Panc1 (cell line): ENCODE results near the gene GATC. TPM values are rescaled to one million over a fixed set of nuclear protein-coding genes. Genes with fewer than 3 reads are reported as not detected.

Experiments
- ATAC-seq: fragments of 200-7000 bp; cut with Tn5 transposase; 2 replicates; pipeline ENCODE4 v1.9.1; 2020; ENCODE audit warnings: mild to moderate bottlenecking, moderate library complexity
- BruUV-seq: library from RNA; stranded (reverse); fragments of 400-500 nt; replicated peaks from 2 replicates; lab custom pipeline; 2021; lab: Mats Ljungman, UMichigan
- CTCF ChIA-PET: fragments of 300-600 bp; sonication (Branson Sonifier 250); formaldehyde crosslinking; loops from one replicate; lab custom pipeline; 2022; ENCODE audit warnings: antibody characterized with exemption; lab: Charles Lee
- POLR2A ChIA-PET: fragments of 300-600 bp; sonication (Branson Sonifier 250); formaldehyde crosslinking; loops from one replicate; lab custom pipeline; 2022; ENCODE audit warnings: antibody characterized with exemption; lab: Charles Lee
- DNase-seq: peaks from one replicate; pipeline ENCODE4 v3.0.0-alpha.2; 2010; ENCODE audit warnings: low read depth, low spot score
- H3K27ac ChIP-seq: 2 replicates; pipeline ENCODE4 v1.5.1; 2011; ENCODE audit warnings: mild to moderate bottlenecking, low read length, inconsistent platforms
- H3K27me3 ChIP-seq: fragments of 200-500 bp; sonication (Bioruptor generic); 2 replicates; pipeline ENCODE4 v1.6.0; 2014; ENCODE audit warnings: low read length, inconsistent platforms; ENCODE audit not compliant: control insufficient read depth, insufficient read depth
- H3K36me3 ChIP-seq: fragments of 200-500 bp; sonication (Bioruptor generic); 2 replicates; pipeline ENCODE4 v1.5.1; 2014; ENCODE audit warnings: inconsistent platforms, mild to moderate bottlenecking, low read length, moderate library complexity; ENCODE audit not compliant: control insufficient read depth, insufficient read depth
- H3K4me1 ChIP-seq: 2 replicates; pipeline ENCODE4 v1.5.1; 2011; ENCODE audit warnings: inconsistent platforms, mild to moderate bottlenecking, low read length, moderate library complexity; ENCODE audit not compliant: control insufficient read depth, insufficient read depth
- H3K4me3 ChIP-seq, 2 experiments: 2 replicates each; pipeline ENCODE4 v1.5.1; 2011 to 2012; ENCODE audit warnings: low read depth in 2 of 2, low read length in 2 of 2, mild to moderate bottlenecking in 2 of 2, inconsistent platforms in 1 of 2, moderate library complexity in 1 of 2
- H3K9me3 ChIP-seq: fragments of 200-500 bp; sonication (Bioruptor generic); 2 replicates; pipeline ENCODE4 v1.5.1; 2014; ENCODE audit warnings: low read depth, mild to moderate bottlenecking, inconsistent platforms, low read length, moderate library complexity; ENCODE audit not compliant: control insufficient read depth, insufficient read depth
- POLR2AphosphoS5 ChIP-seq: IDR thresholded peaks from 2 replicates; pipeline ENCODE4 v1.6.1; 2012; ENCODE audit warnings: mild to moderate bottlenecking, low read depth, low read length, moderate library complexity
- REST ChIP-seq, 2 experiments: IDR thresholded peaks; 2 replicates each; pipeline ENCODE4 v1.6.1; 2011 to 2012; ENCODE audit warnings: low read depth in 2 of 2, control low read depth in 1 of 2, low read length in 1 of 2, mild to moderate bottlenecking in 1 of 2, moderate library complexity in 1 of 2; ENCODE audit not compliant: insufficient read depth in 1 of 2
- SIN3A ChIP-seq: IDR thresholded peaks from 2 replicates; pipeline ENCODE4 v1.6.1; 2012; ENCODE audit warnings: low read depth, mild to moderate bottlenecking, low read length, moderate library complexity, borderline replicate concordance; ENCODE audit not compliant: insufficient read depth
- TCF7L2 ChIP-seq: IDR thresholded peaks from 2 replicates; pipeline ENCODE4 v1.6.1; 2011; ENCODE audit warnings: mild to moderate bottlenecking, low read depth, low read length, inconsistent platforms
- in situ Hi-C: cut with HindIII; loops from 2 replicates; pipeline ENCODE4 v1.10.0; 2016; ENCODE audit warnings: low sequenced_read_pairs, low pct_unique_long_range_greater_than_20kb
- intact Hi-C: fragments of 100-400 bp; cut with micrococcal nuclease; formaldehyde crosslinking; loops from one replicate; pipeline ENCODE4 v1.10.0; 2022; ENCODE audit not compliant: unreplicated experiment
- total RNA-seq: library from RNA; stranded (reverse); gene quantifications from one replicate; pipeline ENCODE4 v1.2.1, GENCODE V29; 2021; ENCODE audit not compliant: unreplicated experiment
- TF ChIP-seq, protein P1 (sequence below): fragments of 450-650 bp; IDR thresholded peaks from 2 replicates; pipeline ENCODE4 v1.5.1; 2017; ENCODE audit warnings: mild to moderate bottlenecking

GATC gene
- total RNA-seq, 1 experiment from 2014 or later: 34.7 TPM

GRCh38 chr12:120406069-120406468 is 40.2 kb upstream of the GATC start:
- no peak for DNase-seq
- intact Hi-C loops: no loop called here
- CTCF ChIA-PET: no interaction called here
- Histone ChIP-seq H3K27ac (no peak overlapping the region), H3K27me3 (no peaks in the 10 kb centered on the region), H3K9me3 (no peaks in the 10 kb centered on the region), H3K4me1 (no peaks in the 10 kb centered on the region), H3K4me3 (no peak overlapping the region), H3K36me3 (no peaks in the 10 kb centered on the region)
- no peak for ATAC-seq
- TF ChIP-seq POLR2AphosphoS5 (no peak), TCF7L2 (no peak), SIN3A (no peak), REST (IDR thresholded peaks at IDR 0.05; ENCODE audit: insufficient read depth in 1 of 2, low read depth in 2 of 2, low read length in 1 of 2) (no peak)
- TF ChIP-seq, protein P1, sequence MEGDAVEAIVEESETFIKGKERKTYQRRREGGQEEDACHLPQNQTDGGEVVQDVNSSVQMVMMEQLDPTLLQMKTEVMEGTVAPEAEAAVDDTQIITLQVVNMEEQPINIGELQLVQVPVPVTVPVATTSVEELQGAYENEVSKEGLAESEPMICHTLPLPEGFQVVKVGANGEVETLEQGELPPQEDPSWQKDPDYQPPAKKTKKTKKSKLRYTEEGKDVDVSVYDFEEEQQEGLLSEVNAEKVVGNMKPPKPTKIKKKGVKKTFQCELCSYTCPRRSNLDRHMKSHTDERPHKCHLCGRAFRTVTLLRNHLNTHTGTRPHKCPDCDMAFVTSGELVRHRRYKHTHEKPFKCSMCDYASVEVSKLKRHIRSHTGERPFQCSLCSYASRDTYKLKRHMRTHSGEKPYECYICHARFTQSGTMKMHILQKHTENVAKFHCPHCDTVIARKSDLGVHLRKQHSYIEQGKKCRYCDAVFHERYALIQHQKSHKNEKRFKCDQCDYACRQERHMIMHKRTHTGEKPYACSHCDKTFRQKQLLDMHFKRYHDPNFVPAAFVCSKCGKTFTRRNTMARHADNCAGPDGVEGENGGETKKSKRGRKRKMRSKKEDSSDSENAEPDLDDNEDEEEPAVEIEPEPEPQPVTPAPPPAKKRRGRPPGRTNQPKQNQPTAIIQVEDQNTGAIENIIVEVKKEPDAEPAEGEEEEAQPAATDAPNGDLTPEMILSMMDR: no peak
- no TSS peak for BruUV-seq
- in situ Hi-C loops: no loop called here
- POLR2A ChIA-PET: no interaction called here

DNA sequence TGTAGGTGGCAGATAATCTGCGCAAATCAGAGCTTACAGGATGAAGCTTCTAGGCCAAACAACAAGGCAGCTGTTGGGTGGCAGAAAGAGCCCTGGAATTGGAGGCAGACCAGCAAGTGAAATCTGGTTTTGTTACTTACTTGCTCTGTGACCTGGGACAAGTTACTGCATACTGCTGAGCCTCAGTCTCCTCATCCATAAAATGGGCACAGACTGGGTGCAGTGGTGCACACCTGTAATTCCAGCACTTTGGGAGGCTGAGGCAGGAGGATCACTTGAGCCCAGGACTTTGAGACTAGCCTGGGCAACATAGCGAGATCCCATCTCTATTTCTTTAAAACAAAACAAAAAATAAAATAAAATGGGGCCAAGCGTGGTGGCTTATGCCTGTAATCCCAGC is 39.7 kb upstream of the GATC start:
- no peaks in the 10 kb centered on the region for H3K9me3 ChIP-seq
- no TSS peak for BruUV-seq
- no peak for ATAC-seq
- in situ Hi-C loops: no loop called here
- H3K4me3 ChIP-seq: no peak overlapping the region
- H3K27ac ChIP-seq: no peak overlapping the region
- intact Hi-C loops: no loop called here
- CTCF ChIA-PET: no interaction called here
- DNase-seq: no peak
- no peaks in the 10 kb centered on the region for H3K36me3 ChIP-seq
- H3K27me3 ChIP-seq: no peaks in the 10 kb centered on the region
- POLR2A ChIA-PET: no interaction called here
- no peaks in the 10 kb centered on the region for H3K4me1 ChIP-seq
- no peak for TF ChIP-seq SIN3A
- TF ChIP-seq REST (IDR thresholded peaks at IDR 0.05; ENCODE audit: insufficient read depth in 1 of 2, low read depth in 2 of 2, low read length in 1 of 2): no peak
- TF ChIP-seq POLR2AphosphoS5: no peak
- no peak for TF ChIP-seq TCF7L2
- TF ChIP-seq, protein P1: no peak
